HCT116 (cell line): ENCODE results near the gene PCSK9. TPM values are rescaled to one million over a fixed set of nuclear protein-coding genes. Genes with fewer than 3 reads are reported as not detected.

Experiments
- ATAC-seq: fragments of 200-7000 bp; cut with Tn5 transposase; 2 replicates; pipeline ENCODE4 v1.9.1; 2020; ENCODE audit warnings: mild to moderate bottlenecking, moderate library complexity
- BruUV-seq: library from RNA; stranded (reverse); fragments of 400-500 nt; replicated peaks from 2 replicates; lab custom pipeline; 2021; lab: Mats Ljungman, UMichigan
- CTCF ChIA-PET: fragments of 300-600 bp; sonication (Branson Sonifier 250); formaldehyde crosslinking; loops from one replicate; lab custom pipeline; 2021; ENCODE audit warnings: antibody characterized with exemption; lab: Charles Lee
- POLR2A ChIA-PET: fragments of 300-600, 350-600 bp; sonication (Branson Sonifier 250); formaldehyde crosslinking; loops from one replicate; lab custom pipeline; 2021; ENCODE audit warnings: antibody characterized with exemption; lab: Charles Lee
- RAD21 ChIA-PET, 2 experiments: fragments of 300-600 bp; sonication (Branson Sonifier 250); formaldehyde crosslinking; loops; one replicate each; lab custom pipeline; 2023; ENCODE audit warnings: low total read pairs in 2 of 2; ENCODE audit not compliant: uncharacterized antibody in 2 of 2, unreplicated experiment in 2 of 2, low non-redundant PET in 1 of 2; lab: Charles Lee
- DNase-seq: peaks from one replicate; pipeline ENCODE4 v3.0.0-alpha.2; 2010; ENCODE audit warnings: low read depth, low spot score
- H2AFZ ChIP-seq: fragments of 200-600 bp; shearing (Covaris generic), sonication (generic); 2 replicates; pipeline ENCODE4 v1.6.1; 2017; ENCODE audit warnings: low read depth, mixed run types, mixed read lengths, antibody characterized with exemption, low read length; ENCODE audit not compliant: poor library complexity, severe bottlenecking
- H3K27ac ChIP-seq: 2 replicates; pipeline ENCODE4 v1.5.1; 2012; ENCODE audit warnings: low read depth, low read length
- H3K27me3 ChIP-seq: fragments of 200-600 bp; sonication (generic); 2 replicates; pipeline ENCODE4 v1.6.1; 2016; ENCODE audit warnings: mixed run types, low read length, mixed read lengths; ENCODE audit not compliant: insufficient read depth
- H3K36me3 ChIP-seq, 2 experiments: fragments of 200-500 bp in 1 of 2; fragments of 200-600 bp in 1 of 2; sonication (Bioruptor generic) in 1 of 2; sonication (generic) in 1 of 2; 2 replicates each; pipeline versions ENCODE4 v1.5.1 to v1.6.1; 2014 to 2016; ENCODE audit warnings: low read length in 2 of 2, inconsistent platforms in 1 of 2, mixed read lengths in 1 of 2, mixed run types in 1 of 2; ENCODE audit not compliant: insufficient read depth in 2 of 2, control insufficient read depth in 1 of 2
- H3K4me1 ChIP-seq, 2 experiments: fragments of 200-600 bp in 1 of 2; sonication (generic) in 1 of 2; 2 replicates each; pipeline versions ENCODE4 v1.5.1 to v1.6.1; 2012 to 2017; ENCODE audit warnings: low read length in 2 of 2, inconsistent platforms in 1 of 2, mild to moderate bottlenecking in 1 of 2, mixed read lengths in 1 of 2, mixed run types in 1 of 2, moderate library complexity in 1 of 2; ENCODE audit not compliant: insufficient read depth in 2 of 2, control insufficient read depth in 1 of 2
- H3K4me2 ChIP-seq: fragments of 200-600 bp; sonication (generic); 2 replicates; pipeline ENCODE4 v1.6.1; 2017; ENCODE audit warnings: mixed run types, low read length, mixed read lengths
- H3K4me3 ChIP-seq, 2 experiments: fragments of 200-600 bp in 1 of 2; sonication (generic) in 1 of 2; replicated peaks in 1 of 2; 2 replicates each; pipeline ENCODE4 v1.5.1; 2011 to 2016; ENCODE audit warnings: low read length in 2 of 2, control low read depth in 1 of 2, low read depth in 1 of 2, mild to moderate bottlenecking in 1 of 2, mixed read lengths in 1 of 2, mixed run types in 1 of 2
- H3K79me2 ChIP-seq: fragments of 200-600 bp; sonication (generic); 2 replicates; pipeline ENCODE4 v1.6.1; 2017; ENCODE audit warnings: mild to moderate bottlenecking, mixed run types, low read length, moderate library complexity, mixed read lengths; ENCODE audit not compliant: insufficient read depth
- H3K9ac ChIP-seq: fragments of 200-600 bp; sonication (generic); 2 replicates; pipeline ENCODE4 v1.6.1; 2016; ENCODE audit warnings: low read length, mixed read lengths
- H3K9me2 ChIP-seq: fragments of 200-600 bp; sonication (generic), shearing (Covaris generic); 2 replicates; pipeline ENCODE4 v1.6.1; 2017; ENCODE audit warnings: mixed run types, mild to moderate bottlenecking, moderate library complexity; ENCODE audit not compliant: insufficient read depth
- H3K9me3 ChIP-seq, 2 experiments: fragments of 200-500 bp in 1 of 2; fragments of 200-600 bp in 1 of 2; sonication (Bioruptor generic) in 1 of 2; sonication (generic) in 1 of 2; 2 replicates each; pipeline ENCODE4 v1.6.1; 2014 to 2017; ENCODE audit warnings: low read length in 2 of 2, mixed read lengths in 2 of 2, inconsistent platforms in 1 of 2, low read depth in 1 of 2, mild to moderate bottlenecking in 1 of 2, mixed run types in 1 of 2, moderate library complexity in 1 of 2; ENCODE audit not compliant: control insufficient read depth in 1 of 2, insufficient read depth in 1 of 2
- H4K20me1 ChIP-seq: fragments of 200-600 bp; sonication (generic), shearing (Covaris generic); 2 replicates; pipeline ENCODE4 v1.6.1; 2017; ENCODE audit warnings: mixed run types, mild to moderate bottlenecking, moderate library complexity; ENCODE audit not compliant: insufficient read depth
- ATF3 ChIP-seq: IDR thresholded peaks from 2 replicates; pipeline ENCODE4 v1.6.1; 2012
- CBX3 ChIP-seq: IDR thresholded peaks from 2 replicates; pipeline ENCODE4 v1.6.1; 2012; ENCODE audit warnings: low read depth
- CEBPB ChIP-seq: IDR thresholded peaks from 2 replicates; pipeline ENCODE4 v1.6.1; 2012; ENCODE audit warnings: low read depth
- CTCF ChIP-seq, 3 experiments: fragments of 200-600 bp in 1 of 3; sonication (generic) in 1 of 3; IDR thresholded peaks in 2 of 3; conservative IDR thresholded peaks in 1 of 3; 2 replicates each; pipeline ENCODE4 v1.5.1; 2012 to 2017; ENCODE audit warnings: low read depth in 2 of 3, low read length in 2 of 3, antibody characterized with exemption in 1 of 3, borderline replicate concordance in 1 of 3, control low read depth in 1 of 3, mild to moderate bottlenecking in 1 of 3, mixed read lengths in 1 of 3, mixed run types in 1 of 3, moderate library complexity in 1 of 3; ENCODE audit not compliant: insufficient read depth in 1 of 3
- ELF1 ChIP-seq: IDR thresholded peaks from 2 replicates; pipeline ENCODE4 v1.6.1; 2012; ENCODE audit warnings: low read depth, borderline replicate concordance
- EZH2 ChIP-seq: fragments of 200-600 bp; sonication (generic); IDR thresholded peaks from 2 replicates; pipeline ENCODE4 v1.6.1; 2017; ENCODE audit warnings: antibody characterized with exemption, mixed run types
- EZH2phosphoT487 ChIP-seq: fragments of 200-600 bp; IDR thresholded peaks from 2 replicates; pipeline ENCODE4 v1.6.1; 2018; ENCODE audit warnings: antibody characterized with exemption, borderline replicate concordance
- FOSL1 ChIP-seq: IDR thresholded peaks from 2 replicates; pipeline ENCODE4 v1.6.1; 2012; ENCODE audit warnings: low read depth
- JUND ChIP-seq: IDR thresholded peaks from 2 replicates; pipeline ENCODE4 v1.6.1; 2012
- MAX ChIP-seq: IDR thresholded peaks from 2 replicates; pipeline ENCODE4 v1.6.1; 2012
- POLR2A ChIP-seq: IDR thresholded peaks from 2 replicates; pipeline ENCODE4 v1.7.0; 2011; ENCODE audit warnings: borderline replicate concordance; ENCODE audit not compliant: insufficient read depth, insufficient read length; ENCODE audit errors: extremely low read depth
- POLR2AphosphoS5 ChIP-seq: IDR thresholded peaks from 2 replicates; pipeline ENCODE4 v1.6.1; 2011; ENCODE audit warnings: mild to moderate bottlenecking, low read depth, low read length, moderate library complexity
- RAD21 ChIP-seq: IDR thresholded peaks from 2 replicates; pipeline ENCODE4 v1.6.1; 2012; ENCODE audit warnings: low read depth, mild to moderate bottlenecking
- REST ChIP-seq: IDR thresholded peaks from 2 replicates; pipeline ENCODE4 v1.6.1; 2012; ENCODE audit warnings: low read depth
- SRF ChIP-seq: IDR thresholded peaks from 2 replicates; pipeline ENCODE4 v1.6.1; 2012; ENCODE audit warnings: low read depth
- TCF7L2 ChIP-seq: IDR thresholded peaks from 2 replicates; pipeline ENCODE4 v1.7.0; 2011; ENCODE audit warnings: borderline replicate concordance, inconsistent platforms; ENCODE audit not compliant: insufficient read depth, insufficient read length; ENCODE audit errors: extremely low read depth
- YY1 ChIP-seq: IDR thresholded peaks from 2 replicates; pipeline ENCODE4 v1.6.1; 2011; ENCODE audit warnings: low read length, low read depth, moderate library complexity, mild to moderate bottlenecking; ENCODE audit not compliant: insufficient replicate concordance; ENCODE audit errors: extremely low read depth
- ZBTB33 ChIP-seq: IDR thresholded peaks from 2 replicates; pipeline ENCODE4 v1.6.1; 2011; ENCODE audit warnings: mild to moderate bottlenecking, low read length, moderate library complexity; ENCODE audit not compliant: insufficient replicate concordance; ENCODE audit errors: extremely low read depth
- ZFX ChIP-seq: fragments of 450-650 bp; IDR thresholded peaks from 2 replicates; pipeline ENCODE4 v1.6.1; 2017
- ZNF274 ChIP-seq: fragments of 200-500 bp; sonication (Bioruptor generic); IDR thresholded peaks from 2 replicates; pipeline ENCODE4 v1.6.1; 2014; ENCODE audit warnings: mild to moderate bottlenecking, low read depth, low read length, inconsistent platforms
- intact Hi-C: fragments of 100-400 bp; cut with micrococcal nuclease; formaldehyde crosslinking; loops from 2 replicates; pipeline ENCODE4 v1.10.0; 2022
- total RNA-seq: library from RNA; stranded (reverse); gene quantifications from one replicate; pipeline ENCODE4 v1.2.1, GENCODE V29; 2021; ENCODE audit not compliant: unreplicated experiment

PCSK9 gene
- total RNA-seq, 1 experiment from 2014 or later = 39.6 TPM

GRCh38 chr1:55049914-55050278 lies 10.5 kb downstream of the PCSK9 start:
- ATAC-seq (no peak), DNase-seq (no peak)
- BruUV-seq = no TSS peak
- intact Hi-C loops = no loop called here
- Histone ChIP-seq H3K9ac (no peak overlapping the region), H3K27ac (no peak overlapping the region), H3K79me2 (no peaks in the 10 kb centered on the region), H4K20me1 (no peaks in the 10 kb centered on the region), H2AFZ (no peak overlapping the region), H3K4me2 (no peak overlapping the region), H3K36me3 (0 out of 4 replicates have a peak, but pooled peaks cover 0 to 3% of the 10 kb centered on the region in 2 experiments), H3K4me1 (no peaks in the 10 kb centered on the region), H3K9me2 (no peaks in the 10 kb centered on the region), H3K27me3 (no peaks in the 10 kb centered on the region), H3K9me3 (no peaks in the 10 kb centered on the region), H3K4me3 (no peak overlapping the region)
- TF ChIP-seq CBX3 = no peak
- TF ChIP-seq JUND = no peak
- TF ChIP-seq SRF = no peak
- TF ChIP-seq ZNF274 = no peak
- TF ChIP-seq FOSL1 = no peak
- no peak for TF ChIP-seq REST
- no peak for TF ChIP-seq RAD21
- TF ChIP-seq CEBPB = no peak
- no peak for TF ChIP-seq EZH2phosphoT487
- no peak for TF ChIP-seq POLR2A
- no peak for TF ChIP-seq YY1
- no peak for TF ChIP-seq EZH2
- no peak for TF ChIP-seq CTCF (IDR thresholded peaks at IDR 0.05 in 2 of 3, conservative IDR thresholded peaks at IDR 0.05 in 1 of 3; ENCODE audit: borderline replicate concordance in 1 of 3, insufficient read depth in 1 of 3, low read depth in 2 of 3, low read length in 2 of 3)
- no peak for TF ChIP-seq ZBTB33
- TF ChIP-seq ZFX = no peak
- TF ChIP-seq MAX = no peak
- TF ChIP-seq TCF7L2 = no peak
- TF ChIP-seq ELF1 = no peak
- no peak for TF ChIP-seq ATF3
- TF ChIP-seq POLR2AphosphoS5 = no peak
- ChIA-PET RAD21 (no interaction called here), CTCF (interaction anchor here (1.1 kb wide), 1 partner anchor 105 kb away, joined by 3 read pairs; no protein-coding TSS in a partner anchor), POLR2A (no interaction called here)
